HepG2 (cell line): ENCODE measurements around the gene MYO7A. TPM values are rescaled to one million over a fixed set of nuclear protein-coding genes. Genes with fewer than 3 reads are reported as not detected.

Experiments used
- ATRX ChIP-seq: sonication (generic); formaldehyde crosslinking; IDR thresholded peaks from 2 replicates; pipeline ENCODE4 v1.4.0; 2020; ENCODE audit warnings: missing genetic modification reagents, borderline replicate concordance
- BCL6 ChIP-seq: IDR thresholded peaks from 2 replicates; pipeline ENCODE4 v1.6.1; 2016; ENCODE audit warnings: missing genetic modification reagents, missing compliant biosample characterization
- CREB3 ChIP-seq: sonication (generic); formaldehyde crosslinking; IDR thresholded peaks from 2 replicates; pipeline ENCODE4 v1.5.0; 2020; ENCODE audit warnings: missing genetic modification reagents
- HDAC6 ChIP-seq: fragments of 200-600 bp; sonication (generic); IDR thresholded peaks from 2 replicates; pipeline ENCODE4 v1.7.0; 2017; ENCODE audit warnings: mild to moderate bottlenecking, antibody characterized with exemption, low read length, low read depth
- HMGXB3 ChIP-seq: sonication (generic); formaldehyde crosslinking; IDR thresholded peaks from 2 replicates; pipeline ENCODE4 v1.4.0; 2020; ENCODE audit warnings: missing genetic modification reagents, borderline replicate concordance
- HNRNPK ChIP-seq: fragments of 200-400 bp; formaldehyde crosslinking; IDR thresholded peaks from 2 replicates; pipeline ENCODE4 v1.6.1; 2018; ENCODE audit warnings: low read length, low read depth, moderate library complexity, mild to moderate bottlenecking; ENCODE audit not compliant: poor library complexity, severe bottlenecking
- HOXA3 ChIP-seq: sonication (generic); formaldehyde crosslinking; IDR thresholded peaks from 2 replicates; pipeline ENCODE4 v1.5.0; 2020; ENCODE audit warnings: missing genetic modification reagents
- NCOA1 ChIP-seq: sonication (generic); formaldehyde crosslinking; IDR thresholded peaks from 2 replicates; pipeline ENCODE4 v1.9.0; 2021; ENCODE audit warnings: missing genetic modification reagents
- NFYB ChIP-seq: sonication (generic); formaldehyde crosslinking; IDR thresholded peaks from 2 replicates; pipeline ENCODE4 v1.4.0; 2020; ENCODE audit warnings: missing genetic modification reagents
- POLR2AphosphoS5 ChIP-seq: IDR thresholded peaks from 2 replicates; pipeline ENCODE4 v1.6.1; 2012; ENCODE audit warnings: low read depth, low read length
- PTBP1 ChIP-seq: fragments of 200-400 bp; formaldehyde crosslinking; IDR thresholded peaks from 2 replicates; pipeline ENCODE4 v1.6.1; 2018; ENCODE audit warnings: low read length, low read depth; ENCODE audit not compliant: poor library complexity, severe bottlenecking
- RFX3 ChIP-seq: IDR thresholded peaks from 2 replicates; pipeline ENCODE4 v1.6.1; 2016; ENCODE audit warnings: missing biosample characterization, missing genetic modification reagents
- SCMH1 ChIP-seq: sonication (generic); formaldehyde crosslinking; IDR thresholded peaks from 2 replicates; pipeline ENCODE4 v1.9.0; 2021; ENCODE audit warnings: missing genetic modification reagents, mild to moderate bottlenecking, borderline replicate concordance
- SETDB1 ChIP-seq: sonication (generic); formaldehyde crosslinking; IDR thresholded peaks from 2 replicates; pipeline ENCODE4 v1.5.1; 2020; ENCODE audit warnings: missing genetic modification reagents, mild to moderate bottlenecking, borderline replicate concordance
- SMC3 ChIP-seq: IDR thresholded peaks from 2 replicates; pipeline ENCODE4 v1.6.1; 2011; ENCODE audit warnings: low read length, improper control_type of control experiment
- SP5 ChIP-seq: IDR thresholded peaks from 2 replicates; pipeline ENCODE4 v1.6.1; 2016; ENCODE audit warnings: low read depth, borderline replicate concordance
- TOE1 ChIP-seq: sonication (generic); formaldehyde crosslinking; IDR thresholded peaks from 2 replicates; pipeline ENCODE4 v1.4.0; 2020; ENCODE audit warnings: mild to moderate bottlenecking, missing genetic modification reagents
- ZBTB7B ChIP-seq: sonication (generic); formaldehyde crosslinking; IDR thresholded peaks from 2 replicates; pipeline ENCODE4 v1.4.0; 2020; ENCODE audit warnings: missing genetic modification reagents
- ZKSCAN5 ChIP-seq: sonication (generic); formaldehyde crosslinking; IDR thresholded peaks from 2 replicates; pipeline ENCODE4 v1.5.1; 2020; ENCODE audit warnings: mild to moderate bottlenecking, missing genetic modification reagents
- ZNF101 ChIP-seq: sonication (generic); formaldehyde crosslinking; IDR thresholded peaks from 2 replicates; pipeline ENCODE4 v1.4.0; 2020; ENCODE audit warnings: mild to moderate bottlenecking, low read depth, missing genetic modification reagents, borderline replicate concordance
- ZNF124 ChIP-seq: sonication (generic); formaldehyde crosslinking; IDR thresholded peaks from 2 replicates; pipeline ENCODE4 v1.4.0; 2020; ENCODE audit warnings: missing genetic modification reagents
- ZNF3 ChIP-seq: IDR thresholded peaks from 2 replicates; pipeline ENCODE4 v1.7.0; 2017; ENCODE audit warnings: inconsistent platforms
- ZNF883 ChIP-seq: sonication (generic); formaldehyde crosslinking; IDR thresholded peaks from 2 replicates; pipeline ENCODE4 v1.5.1; 2020; ENCODE audit warnings: mild to moderate bottlenecking, missing genetic modification reagents; ENCODE audit errors: not compliant biosample characterization
- polyA plus RNA-seq, 8 experiments: library from polyadenylated mRNA; depleted of rRNA in 3 of 8; stranded (reverse) in 7 of 8; unstranded in 1 of 8; fragments of >200 nt; fragmentation: Illumina TruSeq in 4 of 8; extraction: Trizol in 4 of 8; gene quantifications; 2 replicates each; pipeline versions ENCODE4 v1.2.1 to v1.2.3, GENCODE V29; 2011 to 2016; ENCODE audit warnings: low read depth in 4 of 8, missing spikeins in 1 of 8, mixed read lengths in 1 of 8; ENCODE audit not compliant: insufficient read depth in 1 of 8
- total RNA-seq, 5 experiments: library from RNA; depleted of rRNA; stranded (reverse); fragments of >200 nt; fragmentation: Illumina TruSeq; extraction: Trizol; gene quantifications; 2 replicates each; pipeline ENCODE4 v1.2.3, GENCODE V29; 2016; ENCODE audit warnings: low read depth in 1 of 5
- TF ChIP-seq, protein P1 (sequence below): sonication (generic); formaldehyde crosslinking; IDR thresholded peaks from 2 replicates; pipeline ENCODE4 v1.8.0; 2022; ENCODE audit warnings: mild to moderate bottlenecking, missing genetic modification reagents, borderline replicate concordance
- TF ChIP-seq, protein P2 (sequence below): sonication (generic); formaldehyde crosslinking; IDR thresholded peaks from 2 replicates; pipeline ENCODE4 v1.4.0; 2020; ENCODE audit warnings: mild to moderate bottlenecking, missing genetic modification reagents

Gene MYO7A
- total and polyA plus RNA-seq, 2 of the 13 experiments (the other 11 are each of a cell fraction or from before 2014, with no cell fraction given), result 7.5 to 10.0 TPM

DNA sequence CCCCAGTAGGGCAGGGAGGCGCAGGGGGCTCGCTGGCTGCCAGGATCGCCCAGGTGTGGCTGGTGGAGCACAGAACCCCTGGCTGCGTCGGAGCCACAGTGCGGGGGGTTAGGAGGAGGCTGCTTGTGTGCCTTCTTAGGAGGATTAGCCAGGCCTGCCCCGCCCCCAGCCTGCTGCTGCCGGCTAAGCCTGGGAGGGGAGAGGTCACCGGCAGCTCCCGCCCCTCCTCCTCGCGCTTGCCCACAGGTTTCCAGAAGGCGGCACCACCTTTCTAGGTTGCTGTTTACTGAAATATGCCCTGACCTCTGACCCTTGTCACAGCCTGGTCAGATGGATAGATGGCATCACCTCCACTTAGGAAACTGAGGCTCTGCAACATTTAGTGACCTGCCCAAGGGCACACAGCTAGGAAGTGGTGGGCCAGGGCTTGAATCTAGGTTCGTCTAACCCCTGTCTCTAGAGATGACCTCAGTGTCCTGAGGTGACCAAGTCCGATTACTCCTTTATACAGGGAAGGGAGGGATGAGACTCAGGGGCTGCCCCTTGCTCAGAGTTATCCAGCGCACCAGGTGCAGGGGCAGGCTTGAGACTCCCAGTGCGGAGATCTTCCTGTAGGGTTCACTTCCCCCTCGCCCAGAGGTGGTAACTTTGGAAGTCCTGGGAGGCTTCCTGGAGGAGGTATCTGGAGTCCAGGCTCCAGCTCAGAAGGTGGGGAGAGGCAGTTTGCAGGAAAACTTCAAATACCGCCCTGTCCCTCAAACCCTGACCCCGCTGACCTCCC is 44.0 kb downstream of the MYO7A start (continued):
- TF ChIP-seq, protein P1, sequence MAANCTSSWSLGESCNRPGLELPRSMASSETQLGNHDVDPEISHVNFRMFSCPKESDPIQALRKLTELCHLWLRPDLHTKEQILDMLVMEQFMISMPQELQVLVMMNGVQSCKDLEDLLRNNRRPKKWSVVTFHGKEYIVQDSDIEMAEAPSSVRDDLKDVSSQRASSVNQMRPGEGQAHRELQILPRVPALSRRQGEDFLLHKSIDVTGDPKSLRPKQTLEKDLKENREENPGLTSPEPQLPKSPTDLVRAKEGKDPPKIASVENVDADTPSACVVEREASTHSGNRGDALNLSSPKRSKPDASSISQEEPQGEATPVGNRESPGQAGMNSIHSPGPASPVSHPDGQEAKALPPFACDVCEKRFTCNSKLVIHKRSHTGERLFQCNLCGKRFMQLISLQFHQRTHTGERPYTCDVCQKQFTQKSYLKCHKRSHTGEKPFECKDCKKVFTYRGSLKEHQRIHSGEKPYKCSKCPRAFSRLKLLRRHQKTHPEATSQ, result no peak
- no peak for TF ChIP-seq HNRNPK
- no peak for TF ChIP-seq ZBTB7B
- TF ChIP-seq ZNF124 (CRISPR knock-in tag), result no peak
- no peak for TF ChIP-seq HDAC6
- no peak for TF ChIP-seq PTBP1
- TF ChIP-seq, protein P2, sequence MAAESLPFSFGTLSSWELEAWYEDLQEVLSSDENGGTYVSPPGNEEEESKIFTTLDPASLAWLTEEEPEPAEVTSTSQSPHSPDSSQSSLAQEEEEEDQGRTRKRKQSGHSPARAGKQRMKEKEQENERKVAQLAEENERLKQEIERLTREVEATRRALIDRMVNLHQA (CRISPR knock-in tag), result no peak
- no peak for TF ChIP-seq ZNF883
- peak; percentile 92 for TF ChIP-seq SP5 (CRISPR knock-in tag)
- TF ChIP-seq ZNF101 (CRISPR knock-in tag), result no peak
- no peak for TF ChIP-seq SCMH1 (CRISPR knock-in tag)
- TF ChIP-seq ZNF3 (CRISPR knock-in tag), result no peak
- 0 out of 2 replicates have a peak, but pooled peaks have one; percentile 52 for TF ChIP-seq BCL6 (CRISPR knock-in tag)
- no peak for TF ChIP-seq RFX3 (CRISPR knock-in tag)
- TF ChIP-seq POLR2AphosphoS5, result no peak
- TF ChIP-seq ATRX (CRISPR knock-in tag), result no peak
- peak; percentile 49; the same call in 1 of the 2 replicates for TF ChIP-seq HOXA3
- TF ChIP-seq NFYB (CRISPR knock-in tag), result no peak
- TF ChIP-seq ZKSCAN5 (CRISPR knock-in tag), result 0 out of 2 replicates have a peak, but pooled peaks have one; percentile 45
- TF ChIP-seq NCOA1 (CRISPR knock-in tag), result no peak
- no peak for TF ChIP-seq SMC3
- no peak for TF ChIP-seq SETDB1 (CRISPR knock-in tag)
- TF ChIP-seq TOE1 (CRISPR knock-in tag), result no peak
- TF ChIP-seq CREB3 (CRISPR knock-in tag), result no peak
- TF ChIP-seq HMGXB3 (CRISPR knock-in tag), result no peak
